Skeletal muscle tissue (tissue), 4 donors: ENCODE measurements around the gene TNK1. TPM values are rescaled to one million over a fixed set of nuclear protein-coding genes. Genes with fewer than 3 reads are reported as not detected.

ENCODE experiments used
- H3K27ac ChIP-seq: one replicate; pipeline ENCODE4 v1.7.0; 2013; ENCODE audit warnings: mild to moderate bottlenecking, low read depth, low read length, inconsistent platforms
- H3K27me3 ChIP-seq, 3 donors: one replicate each; pipeline ENCODE4 v1.7.0; 2013; ENCODE audit warnings: low read length in 3 of 3; ENCODE audit not compliant: control insufficient read depth in 3 of 3, insufficient read depth in 3 of 3
- H3K36me3 ChIP-seq, 3 donors: one replicate each; pipeline ENCODE4 v1.7.0; 2013; ENCODE audit warnings: low read length in 3 of 3; ENCODE audit not compliant: control insufficient read depth in 3 of 3, insufficient read depth in 3 of 3
- H3K4me1 ChIP-seq, 3 donors: one replicate each; pipeline ENCODE4 v1.7.0; 2013; ENCODE audit warnings: low read length in 3 of 3, mild to moderate bottlenecking in 3 of 3; ENCODE audit not compliant: control insufficient read depth in 3 of 3, insufficient read depth in 3 of 3
- H3K4me3 ChIP-seq, 3 donors: one replicate each; pipeline ENCODE4 v1.7.0; 2013; ENCODE audit warnings: low read length in 3 of 3
- H3K9ac ChIP-seq, 3 donors: one replicate each; pipeline ENCODE4 v1.7.0; 2013; ENCODE audit warnings: low read length in 3 of 3, mild to moderate bottlenecking in 3 of 3, moderate library complexity in 2 of 3, low read depth in 1 of 3
- H3K9me3 ChIP-seq, 3 donors: one replicate each; pipeline ENCODE4 v1.7.0; 2013; ENCODE audit warnings: low read length in 3 of 3; ENCODE audit not compliant: control insufficient read depth in 3 of 3
- total RNA-seq: library from RNA; depleted of rRNA; stranded (reverse); fragments of >200 nt; gene quantifications from one replicate; pipeline ENCODE4 v1.2.3, GENCODE V29; 2014
- donor health status: Osteomylitis.

Gene TNK1
- total RNA-seq, 1 donor from 2014 or later, result not detected

GRCh38 chr17:7388856-7389255 lies 8.0 kb downstream of the TNK1 start:
- Histone ChIP-seq H3K9ac (no peak overlapping the region), H3K4me1 (peaks cover 3 to 13% (median 9%) of the 10 kb centered on the region in 3 donors), H3K9me3 (no peaks in the 10 kb centered on the region), H3K27me3 (peaks cover 0 to 8% (median 0%) of the 10 kb centered on the region in 3 donors), H3K36me3 (peaks cover 18 to 38% (median 28%) of the 10 kb centered on the region in 3 donors), H3K27ac (no peak overlapping the region), H3K4me3 (no peak overlapping the region)

GRCh38 chr17:7389924-7390910 lies 9.3 kb downstream of the TNK1 start:
- Histone ChIP-seq H3K27ac (no peak overlapping the region), H3K4me3 (no peak overlapping the region), H3K27me3 (no peaks in the 10 kb centered on the region), H3K9ac (no peak overlapping the region), H3K36me3 (peaks cover 18 to 38% (median 28%) of the 10 kb centered on the region in 3 donors), H3K9me3 (no peaks in the 10 kb centered on the region), H3K4me1 (peaks cover 8 to 15% (median 13%) of the 10 kb centered on the region in 3 donors)

- no peak overlapping the region for H3K9ac ChIP-seq
- H3K36me3 ChIP-seq, result peaks cover 18 to 38% (median 28%) of the 10 kb centered on the region in 3 donors
- H3K9me3 ChIP-seq, result no peaks in the 10 kb centered on the region
- no peak overlapping the region for H3K27ac ChIP-seq
- H3K4me3 ChIP-seq, result no peak overlapping the region
- peaks cover 8 to 15% (median 13%) of the 10 kb centered on the region in 3 donors for H3K4me1 ChIP-seq
- H3K27me3 ChIP-seq, result no peaks in the 10 kb centered on the region
Observed at GRCh38 chr17:7391307-7391706, 10.4 kb downstream of the TNK1 start.

- Histone ChIP-seq H3K4me1 (peaks cover 8 to 15% (median 13%) of the 10 kb centered on the region in 3 donors), H3K9ac (no peak overlapping the region), H3K36me3 (peaks cover 18 to 38% (median 28%) of the 10 kb centered on the region in 3 donors), H3K9me3 (no peaks in the 10 kb centered on the region), H3K27ac (no peak overlapping the region), H3K27me3 (no peaks in the 10 kb centered on the region), H3K4me3 (peak overlapping the region in 2 of 3 donors; percentile 70 to 84)
Observed at GRCh38 chr17:7392696-7393612, 12.1 kb downstream of the TNK1 start.

- H3K9ac ChIP-seq, result peak overlapping the region; percentile 75 to 95 (median 84)
- H3K4me1 ChIP-seq, result peaks cover 8 to 15% (median 13%) of the 10 kb centered on the region in 3 donors
- H3K9me3 ChIP-seq, result no peaks in the 10 kb centered on the region
- peaks cover 14 to 33% (median 25%) of the 10 kb centered on the region in 3 donors for H3K36me3 ChIP-seq
- peak overlapping the region; percentile 70 to 84 (median 83) for H3K4me3 ChIP-seq
- no peaks in the 10 kb centered on the region for H3K27me3 ChIP-seq
- H3K27ac ChIP-seq, result peak overlapping the region; percentile 75
Observed at GRCh38 chr17:7393613-7394451, 12.9 kb downstream of the TNK1 start.

GRCh38 chr17:7394452-7395191 lies 13.7 kb downstream of the TNK1 start, which contains the start of gene PLSCR3:
TSS of gene PLSCR3 (minus strand) at chr17:7394525. CDS start at chr17:7394110, 415 bp downstream.
- H3K9me3 ChIP-seq, result no peaks in the 10 kb centered on the region
- H3K36me3 ChIP-seq, result peaks cover 9 to 25% (median 18%) of the 10 kb centered on the region in 3 donors
- H3K27ac ChIP-seq, result peak within 1 kb of the TSS; percentile 75
- H3K4me1 ChIP-seq, result peaks cover 8 to 15% (median 13%) of the 10 kb centered on the region in 3 donors
- H3K27me3 ChIP-seq, result no peaks in the 10 kb centered on the region
- peak within 1 kb of the TSS; percentile 70 to 84 (median 83) for H3K4me3 ChIP-seq
- H3K9ac ChIP-seq, result peak within 1 kb of the TSS; percentile 75 to 95 (median 86)

GRCh38 chr17:7396147-7396546 lies 15.3 kb downstream of the TNK1 start:
- H3K9ac ChIP-seq, result no peak overlapping the region
- H3K9me3 ChIP-seq, result no peaks in the 10 kb centered on the region
- H3K27me3 ChIP-seq, result no peaks in the 10 kb centered on the region
- H3K4me1 ChIP-seq, result peaks cover 8 to 13% (median 12%) of the 10 kb centered on the region in 3 donors
- peaks cover 2 to 12% (median 9%) of the 10 kb centered on the region in 3 donors for H3K36me3 ChIP-seq
- H3K27ac ChIP-seq, result no peak overlapping the region
- no peak overlapping the region for H3K4me3 ChIP-seq

- Histone ChIP-seq H3K27ac (no peak overlapping the region), H3K36me3 (no peaks in the 10 kb centered on the region), H3K9me3 (no peaks in the 10 kb centered on the region), H3K4me1 (peaks cover 16 to 17% (median 16%) of the 10 kb centered on the region in 3 donors), H3K27me3 (no peaks in the 10 kb centered on the region), H3K9ac (no peak overlapping the region), H3K4me3 (no peak overlapping the region)
Observed at GRCh38 chr17:7398612-7399011, 17.7 kb downstream of the TNK1 start.
